MCF 10A (cell line): ENCODE data around the gene PIBF1. TPM values are rescaled to one million over a fixed set of nuclear protein-coding genes. Genes with fewer than 3 reads are reported as not detected.

Experiments used
- BruUV-seq: library from RNA; stranded (reverse); fragments of 400-500 nt; replicated peaks from 2 replicates; lab custom pipeline; 2021; lab: Mats Ljungman, UMichigan
- CTCF ChIA-PET: fragments of 300-600 bp; sonication (Branson Sonifier 250); formaldehyde crosslinking; extraction: SDS; loops from one replicate; lab custom pipeline; 2021; ENCODE audit warnings: antibody characterized with exemption, inconsistent platforms; lab: Yijun Ruan, JAX
- POLR2A ChIA-PET: fragments of 300-600, 350-650 bp; sonication (Branson Sonifier 250); formaldehyde crosslinking; extraction: SDS; loops from one replicate; lab custom pipeline; 2020; ENCODE audit warnings: antibody characterized with exemption, inconsistent platforms; lab: Yijun Ruan, JAX
- DNase-seq: peaks from one replicate; pipeline ENCODE4 v3.0.0-alpha.2; 2018; ENCODE audit not compliant: unreplicated experiment
- H3K27ac Mint-ChIP-seq: one replicate; pipeline ENCODE4 v1.8.0; 2022; ENCODE audit warnings: mild to moderate bottlenecking, low read depth, mixed read lengths; ENCODE audit not compliant: unreplicated experiment
- H3K27me3 Mint-ChIP-seq: one replicate; pipeline ENCODE4 v1.8.0; 2022; ENCODE audit warnings: mixed read lengths; ENCODE audit not compliant: insufficient read depth, unreplicated experiment
- H3K36me3 Mint-ChIP-seq: one replicate; pipeline ENCODE4 v1.8.0; 2022; ENCODE audit warnings: mild to moderate bottlenecking, moderate library complexity, mixed read lengths; ENCODE audit not compliant: insufficient read depth, unreplicated experiment
- H3K4me1 Mint-ChIP-seq: one replicate; pipeline ENCODE4 v1.8.0; 2022; ENCODE audit warnings: mixed read lengths; ENCODE audit not compliant: insufficient read depth, unreplicated experiment
- H3K4me3 Mint-ChIP-seq: one replicate; pipeline ENCODE4 v1.8.0; 2022; ENCODE audit warnings: mild to moderate bottlenecking, moderate library complexity, mixed read lengths; ENCODE audit not compliant: unreplicated experiment
- H3K9me3 Mint-ChIP-seq: one replicate; pipeline ENCODE4 v1.8.0; 2022; ENCODE audit warnings: mixed read lengths; ENCODE audit not compliant: unreplicated experiment
- CTCF ChIP-seq: fragments of 200-600 bp; IDR thresholded peaks from one replicate; pipeline ENCODE4 v1.8.0; 2022; ENCODE audit warnings: antibody characterized with exemption, mild to moderate bottlenecking; ENCODE audit not compliant: unreplicated experiment
- intact Hi-C: fragments of 100-400 bp; cut with micrococcal nuclease; formaldehyde crosslinking; loops from 2 replicates; pipeline ENCODE4 v1.14.1; 2022
- total RNA-seq: library from RNA; stranded (reverse); gene quantifications from 2 replicates; pipeline ENCODE4 v1.2.3, GENCODE V29; 2022

The PIBF1 gene
- total RNA-seq, 1 experiment from 2014 or later, result 30.4 TPM

- TF ChIP-seq CTCF, result no peak
- Mint-ChIP-seq H3K27ac (peak overlapping the region; percentile 91), H3K4me1 (peaks cover 25% of the 10 kb centered on the region)
Observed at GRCh38 chr13:73061473-73061872, 279.5 kb downstream of the PIBF1 start.

DNA sequence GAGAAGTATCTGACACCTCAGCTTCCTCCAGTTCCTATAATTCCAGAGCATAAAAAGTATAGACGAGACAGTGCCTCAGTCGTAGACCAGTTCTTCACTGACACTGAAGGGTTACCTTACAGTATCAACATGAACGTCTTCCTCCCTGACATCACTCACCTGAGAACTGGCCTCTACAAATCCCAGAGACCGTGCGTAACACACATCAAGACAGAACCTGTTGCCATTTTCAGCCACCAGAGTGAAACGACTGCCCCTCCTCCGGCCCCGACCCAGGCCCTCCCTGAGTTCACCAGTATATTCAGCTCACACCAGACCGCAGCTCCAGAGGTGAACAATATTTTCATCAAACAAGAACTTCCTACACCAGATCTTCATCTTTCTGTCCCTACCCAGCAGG lies 279.9 kb downstream of the PIBF1 start:
- Mint-ChIP-seq H3K27ac (peak overlapping the region; percentile 91), H3K36me3 (peaks cover 78% of the 10 kb centered on the region), H3K4me1 (peaks cover 25% of the 10 kb centered on the region), H3K9me3 (no peaks in the 10 kb centered on the region), H3K27me3 (no peaks in the 10 kb centered on the region), H3K4me3 (peak overlapping the region; percentile 83)
- BruUV-seq, result no TSS peak
- CTCF ChIA-PET, result interaction anchor here (0.6 to 1.8 kb wide), 5 partner anchors 9 to 230 kb away, joined by 3 to 5 read pairs (median 3); no protein-coding TSS in a partner anchor
- POLR2A ChIA-PET, result interaction anchor here (0.7 to 11.2 kb wide), 19 partner anchors 8 to 641 kb away, joined by 3 to 292 read pairs (median 5); no protein-coding TSS in a partner anchor
- no peak for DNase-seq
- intact Hi-C loops, result loop anchor here (1.0 to 5.0 kb wide), 5 partner anchors 163 to 646 kb away; no protein-coding TSS in a partner anchor
- no peak for TF ChIP-seq CTCF

More at GRCh38 chr13:73061473-73061872, 279.5 kb downstream of the PIBF1 start:
- no TSS peak for BruUV-seq
- DNase-seq, result peak; percentile 70
- CTCF ChIA-PET, result interaction anchor here (0.6 kb wide), 3 partner anchors 17 to 230 kb away, joined by 3 read pairs; no protein-coding TSS in a partner anchor
- peak overlapping the region; percentile 83 for H3K4me3 Mint-ChIP-seq
- no peaks in the 10 kb centered on the region for H3K9me3 Mint-ChIP-seq
- no peaks in the 10 kb centered on the region for H3K27me3 Mint-ChIP-seq
- H3K36me3 Mint-ChIP-seq, result peaks cover 74% of the 10 kb centered on the region
- POLR2A ChIA-PET, result interaction anchor here (0.6 to 11.2 kb wide), 23 partner anchors 8 to 642 kb away, joined by 3 to 292 read pairs (median 5); no protein-coding TSS in a partner anchor
- intact Hi-C loops, result loop anchor here (1.0 to 5.0 kb wide), 5 partner anchors 163 to 647 kb away; no protein-coding TSS in a partner anchor

DNA sequence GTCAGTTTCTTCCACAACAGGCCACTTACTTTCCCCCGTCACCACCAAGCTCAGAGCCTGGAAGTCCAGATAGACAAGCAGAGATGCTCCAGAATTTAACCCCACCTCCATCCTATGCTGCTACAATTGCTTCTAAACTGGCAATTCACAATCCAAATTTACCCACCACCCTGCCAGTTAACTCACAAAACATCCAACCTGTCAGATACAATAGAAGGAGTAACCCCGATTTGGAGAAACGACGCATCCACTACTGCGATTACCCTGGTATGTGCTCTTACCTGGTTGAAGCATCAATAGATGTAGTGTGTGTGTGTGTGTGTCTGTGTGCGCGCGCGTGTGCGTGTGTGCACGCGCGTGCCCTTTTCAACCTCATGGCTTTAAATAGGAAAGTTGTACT lies 280.5 kb downstream of the PIBF1 start:
- no peak for TF ChIP-seq CTCF
- Mint-ChIP-seq H3K9me3 (no peaks in the 10 kb centered on the region), H3K27ac (peak overlapping the region; percentile 91), H3K4me1 (peaks cover 25% of the 10 kb centered on the region), H3K27me3 (no peaks in the 10 kb centered on the region), H3K4me3 (peak overlapping the region; percentile 83), H3K36me3 (peaks cover 84% of the 10 kb centered on the region)
- no TSS peak for BruUV-seq
- CTCF ChIA-PET, result interaction anchor here (0.6 to 2.3 kb wide), 4 partner anchors 8 to 359 kb away, joined by 4 to 8 read pairs (median 4); no protein-coding TSS in a partner anchor
- no peak for DNase-seq
- intact Hi-C loops, result loop anchor here (5.0 kb wide), 1 partner anchor 535 kb away; no protein-coding TSS in a partner anchor
- POLR2A ChIA-PET, result interaction anchor here (0.7 to 11.2 kb wide), 22 partner anchors 7 to 641 kb away, joined by 3 to 292 read pairs (median 6); no protein-coding TSS in a partner anchor

DNA sequence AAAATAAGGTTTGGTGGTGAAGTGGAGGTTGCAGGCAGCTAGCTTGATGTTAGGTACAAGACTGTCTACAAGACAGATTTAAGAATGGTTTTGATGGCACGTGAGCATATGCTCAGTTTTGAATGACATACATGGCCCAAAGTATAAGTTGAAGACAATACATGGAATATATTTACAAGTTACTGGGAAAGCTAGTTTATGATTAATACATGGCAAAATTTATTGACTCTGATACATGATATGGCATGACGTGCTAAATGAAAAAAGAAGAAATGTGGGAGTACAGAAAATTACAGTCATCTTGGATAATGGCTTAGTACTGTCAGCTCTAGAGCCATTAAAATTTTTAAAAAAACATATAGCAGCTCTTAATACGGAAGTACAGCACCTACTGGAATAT lies 281.2 kb downstream of the PIBF1 start:
- intact Hi-C loops, result loop anchor here (5.0 kb wide), 1 partner anchor 534 kb away; no protein-coding TSS in a partner anchor
- BruUV-seq, result no TSS peak
- ChIA-PET CTCF (interaction anchor here (0.6 to 2.3 kb wide), 8 partner anchors 12 to 648 kb away, joined by 3 to 8 read pairs (median 4); no protein-coding TSS in a partner anchor), POLR2A (interaction anchor here (0.7 to 11.2 kb wide), 14 partner anchors 8 to 644 kb away, joined by 3 to 292 read pairs (median 8); no protein-coding TSS in a partner anchor)
- DNase-seq, result no peak
- Mint-ChIP-seq H3K36me3 (peaks cover 91% of the 10 kb centered on the region), H3K4me3 (peak overlapping the region; percentile 83), H3K4me1 (peaks cover 25% of the 10 kb centered on the region), H3K27ac (peak overlapping the region; percentile 91), H3K27me3 (no peaks in the 10 kb centered on the region), H3K9me3 (no peaks in the 10 kb centered on the region)
- no peak for TF ChIP-seq CTCF
